ENCODE data around the gene NTRK2. TPM values are rescaled to one million over a fixed set of nuclear protein-coding genes. Genes with fewer than 3 reads are reported as not detected.

Gene NTRK2
- total RNA-seq, 1 donor from 2014 or later: 0.07 TPM

- H3K27ac Mint-ChIP-seq: no peak overlapping the region
- no peak overlapping the region for H3K4me3 Mint-ChIP-seq
- ChIA-PET POLR2A (no interaction called here), CTCF (no interaction called here)
- no peaks in the 10 kb centered on the region for H3K36me3 Mint-ChIP-seq (ENCODE audit: low read depth)
- intact Hi-C loops (cut with micrococcal nuclease): no loop called here
- ATAC-seq (ENCODE audit: low read depth) (no peak), DNase-seq (no peak)
- no peaks in the 10 kb centered on the region for H3K9me3 Mint-ChIP-seq
- H3K27me3 Mint-ChIP-seq: no peaks in the 10 kb centered on the region
- no peak for TF ChIP-seq CTCF (IDR thresholded peaks at IDR 0.05)
- no peaks in the 10 kb centered on the region for H3K4me1 Mint-ChIP-seq
These were observed 151.9 kb downstream of the NTRK2 start for GRCh38 chr9:84821431-84821830.

- no peak overlapping the region for H3K27ac Mint-ChIP-seq
- no peaks in the 10 kb centered on the region for H3K36me3 Mint-ChIP-seq (ENCODE audit: low read depth)
- H3K9me3 Mint-ChIP-seq: no peaks in the 10 kb centered on the region
- intact Hi-C loops (cut with micrococcal nuclease): no loop called here
- no peak overlapping the region for H3K4me3 Mint-ChIP-seq
- TF ChIP-seq CTCF (IDR thresholded peaks at IDR 0.05): no peak
- DNase-seq (no peak), ATAC-seq (ENCODE audit: low read depth) (no peak)
- POLR2A ChIA-PET: no interaction called here
- no peaks in the 10 kb centered on the region for H3K27me3 Mint-ChIP-seq
- CTCF ChIA-PET: no interaction called here
- no peaks in the 10 kb centered on the region for H3K4me1 Mint-ChIP-seq
These were observed 153.2 kb downstream of the NTRK2 start for GRCh38 chr9:84822589-84823233.

GRCh38 chr9:84823421-84824271 lies 154.1 kb downstream of the NTRK2 start:
- POLR2A ChIA-PET: no interaction called here
- no peaks in the 10 kb centered on the region for H3K27me3 Mint-ChIP-seq
- H3K4me1 Mint-ChIP-seq: no peaks in the 10 kb centered on the region
- no peaks in the 10 kb centered on the region for H3K9me3 Mint-ChIP-seq
- no peak for TF ChIP-seq CTCF (IDR thresholded peaks at IDR 0.05)
- ATAC-seq (ENCODE audit: low read depth): no peak
- no peak overlapping the region for H3K27ac Mint-ChIP-seq
- intact Hi-C loops (cut with micrococcal nuclease): no loop called here
- H3K36me3 Mint-ChIP-seq (ENCODE audit: low read depth): no peaks in the 10 kb centered on the region
- no peak overlapping the region for H3K4me3 Mint-ChIP-seq
- CTCF ChIA-PET: no interaction called here
- DNase-seq: no peak

- ChIA-PET POLR2A (no interaction called here), CTCF (no interaction called here)
- intact Hi-C loops (cut with micrococcal nuclease): no loop called here
- DNase-seq: no peak
- no peaks in the 10 kb centered on the region for H3K9me3 Mint-ChIP-seq
- no peak overlapping the region for H3K4me3 Mint-ChIP-seq
- H3K27ac Mint-ChIP-seq: no peak overlapping the region
- ATAC-seq (ENCODE audit: low read depth): no peak
- no peaks in the 10 kb centered on the region for H3K4me1 Mint-ChIP-seq
- H3K36me3 Mint-ChIP-seq (ENCODE audit: low read depth): no peaks in the 10 kb centered on the region
- TF ChIP-seq CTCF (IDR thresholded peaks at IDR 0.05): no peak
- no peaks in the 10 kb centered on the region for H3K27me3 Mint-ChIP-seq
These were observed 157.8 kb downstream of the NTRK2 start for GRCh38 chr9:84827216-84827765.

- DNase-seq: no peak
- no peak overlapping the region for H3K27ac Mint-ChIP-seq
- no peaks in the 10 kb centered on the region for H3K27me3 Mint-ChIP-seq
- ChIA-PET CTCF (no interaction called here), POLR2A (no interaction called here)
- H3K4me3 Mint-ChIP-seq: no peak overlapping the region
- no peak for ATAC-seq (ENCODE audit: low read depth)
- intact Hi-C loops (cut with micrococcal nuclease): no loop called here
- no peaks in the 10 kb centered on the region for H3K9me3 Mint-ChIP-seq
- no peak for TF ChIP-seq CTCF (IDR thresholded peaks at IDR 0.05)
- no peaks in the 10 kb centered on the region for H3K4me1 Mint-ChIP-seq
- H3K36me3 Mint-ChIP-seq (ENCODE audit: low read depth): no peaks in the 10 kb centered on the region
These were observed 158.5 kb downstream of the NTRK2 start for GRCh38 chr9:84828046-84828445.

All from activated B cell treated with CpG ODN at 0.5 μM for 24 hours (primary cell).